Liver (tissue), 9 donors: Measurements from ENCODE around the gene AIPL1. TPM values are rescaled to one million over a fixed set of nuclear protein-coding genes. Genes with fewer than 3 reads are reported as not detected.

Source experiments
- DNase-seq: peaks from one replicate; pipeline ENCODE4 v3.0.0-alpha.2; 2017; ENCODE audit warnings: low spot score
- H3K27ac ChIP-seq, 2 donors: one replicate each; pipeline ENCODE4 v1.7.0; 2013; ENCODE audit warnings: inconsistent platforms in 2 of 2, low read length in 2 of 2, control low read depth in 1 of 2, low read depth in 1 of 2, mild to moderate bottlenecking in 1 of 2
- H3K27me3 ChIP-seq, 4 donors: one replicate each; pipeline versions ENCODE4 v1.6.1 to v1.7.0; 2013; ENCODE audit warnings: low read length in 3 of 4, inconsistent platforms in 1 of 4, mild to moderate bottlenecking in 1 of 4, moderate library complexity in 1 of 4; ENCODE audit not compliant: control insufficient read depth in 4 of 4, insufficient read depth in 4 of 4
- H3K36me3 ChIP-seq, 4 donors: one replicate each; pipeline versions ENCODE4 v1.6.1 to v1.7.0; 2013; ENCODE audit warnings: low read length in 3 of 4, mild to moderate bottlenecking in 3 of 4, low read depth in 1 of 4, moderate library complexity in 1 of 4; ENCODE audit not compliant: control insufficient read depth in 4 of 4, insufficient read depth in 3 of 4
- H3K4me1 ChIP-seq, 4 donors: one replicate each; pipeline versions ENCODE4 v1.6.1 to v1.7.0; 2013; ENCODE audit warnings: low read length in 3 of 4, mild to moderate bottlenecking in 3 of 4, moderate library complexity in 1 of 4; ENCODE audit not compliant: control insufficient read depth in 4 of 4, insufficient read depth in 4 of 4
- H3K4me3 ChIP-seq, 3 donors: one replicate each; pipeline versions ENCODE4 v1.6.1 to v1.7.0; 2013; ENCODE audit warnings: low read length in 3 of 3, control low read depth in 1 of 3, low read depth in 1 of 3, mild to moderate bottlenecking in 1 of 3
- H3K9ac ChIP-seq, 2 donors: one replicate each; pipeline ENCODE4 v1.7.0; 2013; ENCODE audit warnings: low read length in 2 of 2, mild to moderate bottlenecking in 2 of 2, moderate library complexity in 2 of 2, control low read depth in 1 of 2, low read depth in 1 of 2
- H3K9me3 ChIP-seq, 4 donors: one replicate each; pipeline versions ENCODE4 v1.6.1 to v1.7.0; 2013; ENCODE audit warnings: low read length in 3 of 4; ENCODE audit not compliant: control insufficient read depth in 4 of 4
- ATF3 ChIP-seq: IDR thresholded peaks from 2 replicates; pipeline ENCODE4 v1.6.1; 2016; ENCODE audit warnings: antibody characterized with exemption
- CTCF ChIP-seq: fragments of 150-350 bp; IDR thresholded peaks from 2 replicates; pipeline ENCODE4 v1.5.1; 2017; ENCODE audit warnings: improper control_type of control experiment, low read depth, low read length; ENCODE audit not compliant: missing input control
- EGR1 ChIP-seq, 2 donors: IDR thresholded peaks; 2 replicates each; pipeline ENCODE4 v1.6.1; 2016 to 2018; ENCODE audit warnings: antibody characterized with exemption in 2 of 2, low read depth in 2 of 2
- FOXA1 ChIP-seq: IDR thresholded peaks from 2 replicates; pipeline ENCODE4 v1.6.1; 2016; ENCODE audit warnings: antibody characterized with exemption
- FOXA2 ChIP-seq: IDR thresholded peaks from 2 replicates; pipeline ENCODE4 v1.6.1; 2016; ENCODE audit warnings: antibody characterized with exemption
- GABPA ChIP-seq, 2 donors: IDR thresholded peaks in 1 of 2; conservative IDR thresholded peaks in 1 of 2; 2 replicates each; pipeline ENCODE4 v1.6.1; 2016; ENCODE audit warnings: antibody characterized with exemption in 2 of 2, mild to moderate bottlenecking in 1 of 2, moderate library complexity in 1 of 2
- HNF4G ChIP-seq: IDR thresholded peaks from 2 replicates; pipeline ENCODE4 v1.6.1; 2016; ENCODE audit warnings: antibody characterized with exemption
- NR2F2 ChIP-seq: IDR thresholded peaks from 2 replicates; pipeline ENCODE4 v1.6.1; 2016; ENCODE audit warnings: antibody characterized with exemption
- RAD21 ChIP-seq, 2 donors: IDR thresholded peaks; 2 replicates each; pipeline ENCODE4 v1.6.1; 2016; ENCODE audit warnings: antibody characterized with exemption in 2 of 2, mild to moderate bottlenecking in 2 of 2
- REST ChIP-seq: IDR thresholded peaks from 2 replicates; pipeline ENCODE4 v1.6.1; 2016; ENCODE audit warnings: antibody characterized with exemption, mild to moderate bottlenecking
- RXRA ChIP-seq, 2 donors: IDR thresholded peaks; 2 replicates each; pipeline ENCODE4 v1.6.1; 2017 to 2018; ENCODE audit warnings: antibody characterized with exemption in 2 of 2, mild to moderate bottlenecking in 1 of 2
- SP1 ChIP-seq: IDR thresholded peaks from 2 replicates; pipeline ENCODE4 v1.6.1; 2018; ENCODE audit warnings: antibody characterized with exemption, mild to moderate bottlenecking
- YY1 ChIP-seq: IDR thresholded peaks from 2 replicates; pipeline ENCODE4 v1.6.1; 2016; ENCODE audit warnings: antibody characterized with exemption, mild to moderate bottlenecking
- ZBTB33 ChIP-seq: IDR thresholded peaks from 2 replicates; pipeline ENCODE4 v1.6.1; 2016; ENCODE audit warnings: antibody characterized with exemption
- WGBS: extraction: QIAGEN DNeasy Blood & Tissue Kit; methylation state at CpG from one replicate; pipeline ENCODE4 v1.1.7; 2013; 5-methylcytosine and 5-hydroxymethylcytosine counted together
- polyA plus RNA-seq, 2 donors: library from polyadenylated mRNA; stranded (reverse) in 1 of 2; unstranded in 1 of 2; fragments of 200-250 nt in 1 of 2; fragments of >200 nt in 1 of 2; fragmentation: Nextera tagmentation in 1 of 2; extraction: Ambion mirVana in 1 of 2; gene quantifications; one replicate each; pipeline versions ENCODE4 v1.2.1 to v1.2.3, GENCODE V29; 2013 to 2015
- total RNA-seq, 2 donors: library from RNA; depleted of rRNA; stranded (reverse); fragments of >200 nt; gene quantifications; one replicate each; pipeline ENCODE4 v1.2.3, GENCODE V29; 2014
- donor health status: healthy.
- donor health status: healthy.
- donor health status: healthy.
- donor health status: healthy.
- donor health status: healthy.

AIPL1 gene
- total and polyA plus RNA-seq, 4 donors, result not detected

- TF ChIP-seq CTCF (no peak), NR2F2 (no peak), YY1 (no peak), FOXA1 (no peak), RAD21 (IDR thresholded peaks at IDR 0.05) (no peak), EGR1 (IDR thresholded peaks at IDR 0.05; ENCODE audit: low read depth in 2 of 2) (no peak), GABPA (IDR thresholded peaks at IDR 0.05 in 1 of 2, conservative IDR thresholded peaks at IDR 0.05 in 1 of 2) (no peak), ATF3 (no peak), SP1 (no peak)
Observed at GRCh38 chr17:6377906-6378305, 57.0 kb downstream of the AIPL1 start (continued).

- peaks cover 0 to 5% (median 4%) of the 10 kb centered on the region in 4 donors for H3K9me3 ChIP-seq
- 52% methylated on average over 11 of the region's 11 CpGs for WGBS
- H3K4me1 ChIP-seq, result no peaks in the 10 kb centered on the region
- no peak overlapping the region for H3K9ac ChIP-seq
- no peak for DNase-seq
- H3K4me3 ChIP-seq, result no peak overlapping the region
- H3K36me3 ChIP-seq, result no peaks in the 10 kb centered on the region
- peaks cover 0 to 8% (median 4%) of the 10 kb centered on the region in 4 donors for H3K27me3 ChIP-seq
- no peak overlapping the region for H3K27ac ChIP-seq
- no peak for TF ChIP-seq HNF4G
- TF ChIP-seq SP1, result no peak
- TF ChIP-seq FOXA1, result no peak
- TF ChIP-seq ZBTB33, result no peak
- no peak for TF ChIP-seq REST
- TF ChIP-seq FOXA2, result no peak
- no peak for TF ChIP-seq RAD21 (IDR thresholded peaks at IDR 0.05)
Observed at GRCh38 chr17:6376931-6377361, 58.0 kb downstream of the AIPL1 start.

GRCh38 chr17:6374761-6375312 lies 60.1 kb downstream of the AIPL1 start:
- H3K9ac ChIP-seq, result no peak overlapping the region
- TF ChIP-seq RXRA (IDR thresholded peaks at IDR 0.05), result no peak
- no peaks in the 10 kb centered on the region for H3K4me1 ChIP-seq
- H3K9me3 ChIP-seq, result peaks cover 0 to 5% (median 4%) of the 10 kb centered on the region in 4 donors
- peaks cover 0 to 8% (median 4%) of the 10 kb centered on the region in 4 donors for H3K27me3 ChIP-seq
- no peak overlapping the region for H3K27ac ChIP-seq
- 14% methylated on average over 14 of the region's 14 CpGs for WGBS
- H3K36me3 ChIP-seq, result no peaks in the 10 kb centered on the region
- no peak for DNase-seq
- H3K4me3 ChIP-seq, result no peak overlapping the region
